Activated naive CD4-positive, alpha-beta T cell treated with anti-CD3 and anti-CD28 coated beads, Interleukin-2, amount 10 ng/mL, durations not matched to agents 7 days and 5 days (primary cell): ENCODE results near the gene CAMK2N2.

Experiments used
- CTCF ChIA-PET: fragments of 350-600 bp; sonication (Branson Sonifier 250); formaldehyde crosslinking; loops from one replicate; lab custom pipeline; 2021; ENCODE audit warnings: antibody characterized with exemption; lab: Charles Lee
- DNase-seq: peaks from one replicate; pipeline ENCODE4 v3.0.0-alpha.2; 2020
- H3K27ac Mint-ChIP-seq: one replicate; pipeline ENCODE4 v1.8.0; 2021; ENCODE audit warnings: mild to moderate bottlenecking, moderate library complexity, mixed read lengths
- H3K27me3 Mint-ChIP-seq: one replicate; pipeline ENCODE4 v1.8.0; 2021; ENCODE audit warnings: mild to moderate bottlenecking, mixed read lengths
- H3K36me3 Mint-ChIP-seq: one replicate; pipeline ENCODE4 v1.8.0; 2021; ENCODE audit warnings: mixed read lengths
- H3K4me1 Mint-ChIP-seq: one replicate; pipeline ENCODE4 v1.8.0; 2021; ENCODE audit warnings: mixed read lengths
- H3K4me3 Mint-ChIP-seq: one replicate; pipeline ENCODE4 v1.8.0; 2021; ENCODE audit warnings: mild to moderate bottlenecking, moderate library complexity, mixed read lengths
- H3K9me3 Mint-ChIP-seq: one replicate; pipeline ENCODE4 v1.8.0; 2021; ENCODE audit warnings: mixed read lengths

Gene CAMK2N2

DNA sequence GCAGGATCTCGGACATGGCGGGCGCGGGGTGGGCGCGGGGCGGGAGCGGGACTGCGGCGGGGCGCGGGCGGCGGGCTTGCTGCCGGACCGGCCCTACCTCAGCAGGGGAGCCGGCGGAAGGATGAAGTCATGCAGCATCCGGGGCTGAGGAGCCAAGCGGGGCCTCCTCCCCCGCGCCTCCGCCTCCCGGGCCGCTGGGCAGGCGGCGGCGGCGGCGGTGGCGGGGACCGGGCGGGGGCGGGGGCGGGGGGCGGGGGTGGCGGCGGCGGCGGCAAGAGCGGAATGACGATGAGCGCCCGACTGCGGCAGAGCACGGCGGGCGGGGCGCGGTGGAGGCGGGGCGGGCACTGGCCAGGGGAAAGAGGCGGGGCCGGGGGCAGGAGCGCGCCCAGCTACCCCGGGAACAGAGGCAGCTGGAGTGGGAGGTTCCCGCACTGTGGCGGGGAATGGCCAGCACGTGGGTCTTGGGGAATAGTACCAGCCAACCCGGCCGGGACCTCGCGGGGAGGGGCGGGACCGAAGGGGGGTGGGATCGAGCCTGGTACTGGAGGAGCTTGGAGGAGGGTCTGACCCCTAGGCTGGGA, at the start of gene CAMK2N2:
CAMK2N2 (minus strand) TSS at position 284 of the 584 bp plus-strand sequence; CDS start at position 16, 268 bp downstream.
- peak; percentile 67 for DNase-seq
- Mint-ChIP-seq H3K27me3 (peaks cover 83% of the 10 kb centered on the region), H3K4me1 (peaks cover 22% of the 10 kb centered on the region), H3K4me3 (peak within 1 kb of the TSS; percentile 69), H3K36me3 (peaks cover 3% of the 10 kb centered on the region), H3K27ac (no peak within 1 kb of the TSS), H3K9me3 (no peaks in the 10 kb centered on the region)
- CTCF ChIA-PET: interaction anchor here (1.4 kb wide), 1 partner anchor 34 kb away, joined by 6 read pairs; no protein-coding TSS in a partner anchor

DNA sequence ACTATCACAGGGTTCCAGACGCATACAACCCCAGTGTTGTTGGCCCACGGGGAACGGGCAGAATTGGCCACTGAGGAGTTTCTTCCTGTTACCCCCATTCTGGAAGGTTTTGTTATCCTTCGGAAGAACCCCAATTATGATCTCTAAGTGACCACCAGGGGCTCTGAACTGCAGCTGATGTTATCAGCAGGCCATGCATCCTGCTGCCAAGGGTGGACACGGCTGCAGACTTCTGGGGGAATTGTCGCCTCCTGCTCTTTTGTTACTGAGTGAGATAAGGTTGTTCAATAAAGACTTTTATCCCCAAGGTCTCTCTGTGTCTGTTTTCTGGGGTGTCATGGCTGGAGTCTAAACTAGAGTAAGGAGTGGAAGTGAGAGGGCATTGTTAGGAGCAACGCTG, 47.4 kb upstream of the CAMK2N2 start:
- Mint-ChIP-seq H3K36me3 (peaks cover 49% of the 10 kb centered on the region), H3K27me3 (no peaks in the 10 kb centered on the region), H3K9me3 (no peaks in the 10 kb centered on the region), H3K4me3 (no peak overlapping the region), H3K4me1 (no peaks in the 10 kb centered on the region), H3K27ac (no peak overlapping the region)
- no peak for DNase-seq
- CTCF ChIA-PET: no interaction called here

DNA sequence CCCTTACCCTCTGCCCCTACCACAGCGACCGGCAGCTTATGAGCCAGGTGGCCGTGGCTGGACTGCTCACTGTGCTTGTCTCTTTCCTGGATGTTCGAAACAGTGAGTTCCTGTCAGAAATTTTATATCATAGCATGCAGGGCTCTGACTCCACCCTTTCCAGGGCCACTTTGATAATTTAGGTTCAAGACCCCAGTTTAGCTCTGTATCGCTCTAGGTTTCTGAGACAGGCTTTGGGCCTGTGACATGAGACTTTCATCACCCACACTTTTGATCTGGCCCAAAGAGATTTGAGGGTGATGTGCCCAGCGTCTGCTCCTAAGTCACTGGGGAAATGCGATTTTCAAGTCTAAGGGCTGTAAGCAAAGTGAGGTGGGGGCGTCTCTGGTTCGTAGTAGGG, 46.6 kb upstream of the CAMK2N2 start:
- peaks cover 54% of the 10 kb centered on the region for H3K36me3 Mint-ChIP-seq
- no peak overlapping the region for H3K4me3 Mint-ChIP-seq
- no peaks in the 10 kb centered on the region for H3K4me1 Mint-ChIP-seq
- DNase-seq: no peak
- no peaks in the 10 kb centered on the region for H3K27me3 Mint-ChIP-seq
- no peaks in the 10 kb centered on the region for H3K9me3 Mint-ChIP-seq
- no peak overlapping the region for H3K27ac Mint-ChIP-seq
- CTCF ChIA-PET: no interaction called here

DNA sequence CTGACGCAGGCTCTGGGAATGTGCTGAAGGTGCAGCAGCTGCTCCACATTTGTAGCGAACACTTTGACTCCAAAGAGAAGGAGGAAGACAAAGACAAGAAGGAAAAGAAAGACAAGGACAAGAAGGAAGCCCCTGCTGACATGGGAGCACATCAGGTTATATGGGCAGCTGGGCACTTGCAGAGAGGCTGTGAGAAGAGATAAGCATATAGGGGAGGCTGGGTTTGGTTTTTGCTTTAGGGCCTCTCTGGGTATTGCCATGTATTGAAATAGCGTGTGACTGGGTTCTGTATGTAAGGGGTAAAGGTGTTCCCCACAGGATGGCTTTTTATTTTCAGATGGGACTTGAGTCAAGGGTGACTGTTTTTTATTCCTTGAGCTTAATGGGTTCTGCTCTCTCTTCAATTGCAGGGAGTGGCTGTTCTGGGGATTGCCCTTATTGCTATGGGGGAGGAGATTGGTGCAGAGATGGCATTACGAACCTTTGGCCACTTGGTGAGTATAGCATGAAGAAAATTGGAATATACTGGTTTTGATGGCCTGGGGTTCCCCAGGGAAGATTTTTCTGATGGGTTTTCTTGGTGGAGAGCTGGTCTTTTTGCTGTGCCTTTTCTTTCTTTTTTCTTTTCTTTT, 45.1 kb upstream of the CAMK2N2 start:
- Mint-ChIP-seq H3K4me3 (no peak overlapping the region), H3K4me1 (peaks cover 4% of the 10 kb centered on the region), H3K36me3 (peaks cover 64% of the 10 kb centered on the region), H3K27me3 (no peaks in the 10 kb centered on the region), H3K27ac (no peak overlapping the region), H3K9me3 (no peaks in the 10 kb centered on the region)
- CTCF ChIA-PET: interaction anchor here (1.0 to 1.3 kb wide), 2 partner anchors 47 to 130 kb away, joined by 3 read pairs; no protein-coding TSS in a partner anchor
- no peak for DNase-seq

DNA sequence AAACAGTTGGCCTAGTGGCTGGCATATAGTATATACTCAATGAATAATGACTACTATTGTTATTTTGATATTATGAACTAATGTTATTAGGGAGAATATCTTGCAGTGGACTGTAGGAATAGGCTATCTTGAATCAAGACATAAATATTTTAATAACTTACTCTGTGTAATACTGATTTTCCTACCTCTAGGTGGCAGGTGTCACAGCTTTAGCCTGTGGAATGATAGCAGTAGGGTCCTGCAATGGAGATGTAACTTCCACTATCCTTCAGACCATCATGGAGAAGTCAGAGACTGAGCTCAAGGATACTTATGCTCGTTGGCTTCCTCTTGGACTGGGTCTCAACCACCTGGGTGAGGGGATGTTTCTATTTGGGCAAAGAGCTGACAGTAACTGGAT, 44.2 kb upstream of the CAMK2N2 start:
- Mint-ChIP-seq H3K36me3 (peaks cover 71% of the 10 kb centered on the region), H3K27me3 (no peaks in the 10 kb centered on the region), H3K4me1 (peaks cover 6% of the 10 kb centered on the region), H3K9me3 (no peaks in the 10 kb centered on the region), H3K27ac (no peak overlapping the region), H3K4me3 (no peak overlapping the region)
- DNase-seq: no peak
- CTCF ChIA-PET: interaction anchor here (0.7 to 1.3 kb wide), 3 partner anchors 48 to 203 kb away, joined by 3 read pairs; no protein-coding TSS in a partner anchor

DNA sequence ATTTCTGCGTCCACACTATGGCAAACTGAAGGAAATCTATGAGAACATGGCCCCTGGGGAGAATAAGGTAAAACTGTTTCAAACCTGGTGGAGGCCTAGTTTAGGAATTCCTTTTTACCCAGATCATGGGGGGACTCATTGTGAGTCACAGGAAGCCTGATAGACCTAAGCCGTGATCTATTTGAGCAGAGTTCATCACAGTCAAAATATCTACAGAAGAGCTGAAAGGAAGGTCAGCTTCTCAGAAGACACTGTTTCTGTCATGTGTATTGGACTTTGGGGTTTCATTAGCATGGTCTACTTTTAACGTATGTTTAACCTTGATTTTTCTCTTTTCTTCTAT, 39.0 kb upstream of the CAMK2N2 start:
- Mint-ChIP-seq H3K9me3 (no peaks in the 10 kb centered on the region), H3K4me1 (peaks cover 26% of the 10 kb centered on the region), H3K4me3 (peak overlapping the region; percentile 91), H3K36me3 (peaks cover 42% of the 10 kb centered on the region), H3K27ac (no peak overlapping the region), H3K27me3 (no peaks in the 10 kb centered on the region)
- CTCF ChIA-PET: no interaction called here
- no peak for DNase-seq

DNA sequence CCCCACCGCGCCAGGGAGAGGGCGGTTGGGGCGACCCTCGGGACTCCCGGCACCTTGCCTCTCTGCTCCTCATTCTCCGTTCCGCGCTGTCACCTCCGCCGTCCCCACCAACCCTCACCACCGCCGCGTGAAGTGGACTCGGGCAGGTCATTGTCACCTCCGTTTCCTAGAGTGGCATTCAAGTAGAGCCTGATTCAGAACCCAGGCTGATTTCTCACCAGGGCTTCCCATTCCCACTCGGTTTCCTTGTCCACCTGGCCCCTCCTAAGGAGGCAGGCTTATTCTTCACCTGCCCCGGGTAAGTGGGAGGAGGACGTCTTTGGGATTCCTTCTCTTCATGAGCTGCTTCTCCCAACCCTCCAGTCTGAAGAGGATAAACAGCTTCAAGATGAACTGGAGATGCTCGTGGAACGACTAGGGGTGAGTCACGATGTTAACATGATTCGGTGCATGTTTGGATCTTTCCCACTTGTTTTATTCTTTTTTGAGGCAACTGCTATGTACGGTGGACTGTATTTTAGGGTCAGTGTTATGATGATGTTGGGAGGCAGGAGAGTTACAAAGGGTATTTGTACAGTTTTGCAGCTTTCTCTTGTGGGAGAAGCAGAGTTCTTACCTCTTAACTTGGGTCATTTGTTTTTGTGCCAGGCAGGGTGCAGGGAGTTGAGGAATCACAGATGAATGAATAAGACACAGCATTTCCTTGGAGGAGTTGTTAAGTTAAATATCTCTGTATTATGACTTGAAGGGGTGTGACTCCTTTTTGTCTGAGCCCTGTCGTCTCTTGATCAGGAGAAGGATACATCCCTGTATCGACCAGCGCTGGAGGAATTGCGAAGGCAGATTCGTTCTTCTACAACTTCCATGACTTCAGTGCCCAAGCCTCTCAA, 38.4 kb upstream of the CAMK2N2 start:
- peaks cover 26% of the 10 kb centered on the region for H3K4me1 Mint-ChIP-seq
- no peaks in the 10 kb centered on the region for H3K9me3 Mint-ChIP-seq
- peak overlapping the region; percentile 91 for H3K4me3 Mint-ChIP-seq
- peaks cover 4% of the 10 kb centered on the region for H3K27me3 Mint-ChIP-seq
- CTCF ChIA-PET: interaction anchor here (0.9 kb wide), 1 partner anchor 13 kb away, joined by 3 read pairs; no protein-coding TSS in a partner anchor
- H3K36me3 Mint-ChIP-seq: peaks cover 40% of the 10 kb centered on the region
- peak overlapping the region; percentile 84 for H3K27ac Mint-ChIP-seq
- DNase-seq: no peak

DNA sequence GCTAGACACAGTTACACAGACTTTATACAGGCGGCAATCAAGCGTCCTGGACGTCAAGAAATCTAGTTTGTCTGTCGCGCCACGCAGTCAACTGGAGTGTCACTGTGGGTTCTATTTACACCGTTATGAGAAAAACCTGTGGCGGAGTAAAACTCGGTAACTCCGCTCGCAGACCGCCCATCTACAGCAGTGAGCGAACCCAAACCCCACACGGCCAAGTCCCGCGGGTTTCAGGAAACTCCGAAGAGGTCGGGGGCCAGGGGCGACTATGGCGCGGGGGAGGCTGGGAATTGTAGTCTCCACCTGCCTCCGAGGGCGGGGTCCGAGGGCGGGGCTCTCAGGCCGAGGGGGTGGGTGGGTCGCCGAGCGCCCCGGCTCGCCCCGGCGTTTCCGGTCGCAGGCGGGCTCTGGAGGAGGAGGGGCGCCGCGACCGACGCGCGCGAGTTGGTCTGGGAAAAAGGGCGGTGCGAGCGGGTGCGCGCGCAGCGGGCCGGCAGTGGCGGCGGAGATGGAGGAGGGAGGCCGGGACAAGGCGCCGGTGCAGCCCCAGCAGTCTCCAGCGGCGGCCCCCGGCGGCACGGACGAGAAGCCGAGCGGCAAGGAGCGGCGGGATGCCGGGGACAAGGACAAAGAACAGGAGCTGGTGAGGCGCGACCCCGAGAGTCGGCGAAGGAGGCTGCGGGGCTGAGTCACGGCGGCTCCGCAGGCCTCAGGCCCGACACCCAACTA, 37.6 kb upstream of the CAMK2N2 start, which contains the start of gene PSMD2:
PSMD2 (plus strand) TSS at position 483 of the 729 bp plus-strand sequence; CDS start at position 509, 26 bp downstream.
- Mint-ChIP-seq H3K27ac (peak within 1 kb of the TSS; percentile 90), H3K4me3 (peak within 1 kb of the TSS; percentile 91), H3K36me3 (peaks cover 32% of the 10 kb centered on the region), H3K27me3 (peaks cover 7% of the 10 kb centered on the region), H3K4me1 (peaks cover 26% of the 10 kb centered on the region), H3K9me3 (no peaks in the 10 kb centered on the region)
- CTCF ChIA-PET: interaction anchor here (0.9 to 1.8 kb wide), 2 partner anchors 12 to 72 kb away, joined by 3 to 4 read pairs; no protein-coding TSS in a partner anchor
- DNase-seq: peak; percentile 99

DNA sequence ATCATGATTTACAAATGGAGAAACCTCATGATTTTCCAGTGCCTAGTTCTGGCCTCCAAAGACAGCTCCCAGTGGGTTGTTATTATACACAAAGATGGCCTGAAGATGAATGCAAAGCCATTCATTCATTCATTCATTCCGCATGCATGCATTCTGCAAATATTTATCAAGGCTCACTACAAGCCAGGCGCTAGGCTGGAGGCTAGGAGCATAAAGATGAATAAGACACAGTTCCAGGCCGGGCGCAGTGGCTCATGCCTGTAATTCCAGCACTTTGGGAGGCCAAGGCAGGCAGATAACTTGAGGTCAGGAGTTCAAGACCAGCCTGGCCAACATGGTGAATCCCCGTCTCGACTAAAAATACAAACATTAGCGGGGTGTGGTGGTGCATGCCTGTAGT, 35.3 kb upstream of the CAMK2N2 start:
- no peak overlapping the region for H3K27ac Mint-ChIP-seq
- H3K9me3 Mint-ChIP-seq: no peaks in the 10 kb centered on the region
- H3K4me3 Mint-ChIP-seq: no peak overlapping the region
- CTCF ChIA-PET: interaction anchor here (0.7 to 1.3 kb wide), 2 partner anchors 69 to 411 kb away, joined by 3 to 4 read pairs; no protein-coding TSS in a partner anchor
- H3K27me3 Mint-ChIP-seq: peaks cover 17% of the 10 kb centered on the region
- peaks cover 17% of the 10 kb centered on the region for H3K36me3 Mint-ChIP-seq
- DNase-seq: no peak
- H3K4me1 Mint-ChIP-seq: peaks cover 23% of the 10 kb centered on the region

DNA sequence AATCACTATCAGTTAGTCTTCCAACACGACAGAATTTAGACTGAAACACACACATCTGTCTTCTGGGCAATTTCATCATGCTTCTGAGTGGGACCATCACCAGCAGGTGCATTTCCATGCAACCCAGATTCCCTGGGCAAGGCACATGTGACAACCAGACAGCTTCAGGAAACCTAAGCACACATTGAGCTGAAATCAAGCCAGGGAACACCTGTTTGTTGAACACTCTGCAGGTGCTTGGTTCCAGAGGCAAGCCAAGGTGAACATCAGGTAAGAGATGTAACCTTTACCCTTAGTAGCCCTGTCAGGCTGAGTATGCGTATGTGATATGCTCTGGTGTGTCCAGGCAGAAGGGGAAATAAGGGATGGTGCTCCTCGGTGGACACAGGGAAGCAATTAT, 34.4 kb upstream of the CAMK2N2 start:
- H3K27me3 Mint-ChIP-seq: peaks cover 20% of the 10 kb centered on the region

DNA sequence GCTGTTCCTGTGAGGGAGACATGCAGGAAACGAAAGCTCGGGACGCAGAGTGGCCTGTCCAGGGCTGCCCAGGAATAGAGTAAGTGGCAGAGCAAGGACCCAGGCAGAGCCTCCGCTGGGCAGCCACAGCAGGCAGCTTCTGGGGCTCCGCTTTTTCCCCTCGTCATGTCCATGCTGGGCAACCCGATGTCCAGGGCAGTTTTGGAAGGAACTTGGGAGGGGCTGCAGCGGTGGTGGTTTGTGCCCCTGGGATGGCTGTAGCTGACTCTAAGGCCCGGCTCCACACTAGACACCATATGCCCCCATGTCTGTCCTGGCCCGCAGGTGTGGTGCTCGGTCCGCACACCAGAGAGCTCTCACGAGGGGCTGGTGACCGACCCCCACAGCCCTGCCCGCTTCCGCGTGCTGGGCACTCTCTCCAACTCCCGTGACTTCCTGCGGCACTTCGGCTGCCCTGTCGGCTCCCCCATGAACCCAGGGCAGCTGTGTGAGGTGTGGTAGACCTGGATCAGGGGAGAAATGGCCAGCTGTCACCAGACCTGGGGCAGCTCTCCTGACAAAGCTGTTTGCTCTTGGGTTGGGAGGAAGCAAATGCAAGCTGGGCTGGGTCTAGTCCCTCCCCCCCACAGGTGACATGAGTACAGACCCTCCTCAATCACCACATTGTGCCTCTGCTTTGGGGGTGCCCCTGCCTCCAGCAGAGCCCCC, 30.5 kb upstream of the CAMK2N2 start:
- Mint-ChIP-seq H3K27ac (no peak overlapping the region), H3K9me3 (no peaks in the 10 kb centered on the region), H3K4me3 (no peak overlapping the region), H3K4me1 (peaks cover 2% of the 10 kb centered on the region), H3K27me3 (peaks cover 43% of the 10 kb centered on the region), H3K36me3 (no peaks in the 10 kb centered on the region)
- CTCF ChIA-PET: interaction anchor here (0.6 to 1.8 kb wide), 3 partner anchors 12 to 64 kb away, joined by 3 to 7 read pairs (median 4); no protein-coding TSS in a partner anchor
- no peak for DNase-seq

More for the DNA sequence above, 34.4 kb upstream of the CAMK2N2 start:
- no peaks in the 10 kb centered on the region for H3K9me3 Mint-ChIP-seq
- no peak overlapping the region for H3K27ac Mint-ChIP-seq
- no peak for DNase-seq
- H3K4me1 Mint-ChIP-seq: peaks cover 21% of the 10 kb centered on the region
- H3K36me3 Mint-ChIP-seq: peaks cover 10% of the 10 kb centered on the region
- CTCF ChIA-PET: interaction anchor here (0.6 to 1.3 kb wide), 2 partner anchors 9 to 68 kb away, joined by 3 to 4 read pairs; no protein-coding TSS in a partner anchor
- no peak overlapping the region for H3K4me3 Mint-ChIP-seq

DNA sequence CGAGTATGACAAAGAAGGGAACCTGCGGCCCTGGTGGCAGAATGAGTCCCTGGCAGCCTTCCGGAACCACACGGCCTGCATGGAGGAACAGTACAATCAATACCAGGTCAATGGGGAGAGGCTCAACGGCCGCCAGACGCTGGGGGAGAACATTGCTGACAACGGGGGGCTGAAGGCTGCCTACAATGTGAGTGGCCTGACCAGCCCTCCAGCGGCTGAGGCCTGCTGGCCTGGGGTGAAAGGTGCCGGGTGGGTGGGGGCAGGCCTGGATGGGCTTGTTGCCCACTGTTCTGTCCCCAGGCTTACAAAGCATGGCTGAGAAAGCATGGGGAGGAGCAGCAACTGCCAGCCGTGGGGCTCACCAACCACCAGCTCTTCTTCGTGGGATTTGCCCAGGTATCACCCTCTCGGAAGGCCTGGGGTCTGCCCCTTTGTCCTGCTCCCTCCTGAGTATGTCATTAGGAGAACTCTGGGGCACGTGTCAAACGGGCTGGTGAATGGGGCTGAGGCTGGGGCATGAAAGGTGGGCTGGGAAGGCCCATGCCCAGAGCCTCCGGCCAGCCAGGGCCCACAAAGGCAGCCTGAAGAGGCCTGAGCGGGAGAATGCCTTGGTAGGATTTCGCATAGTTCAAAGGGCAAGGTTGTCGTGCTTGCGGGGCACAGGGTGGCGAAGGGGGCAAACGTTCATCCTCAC, 29.8 kb upstream of the CAMK2N2 start:
- Mint-ChIP-seq H3K36me3 (no peaks in the 10 kb centered on the region), H3K27me3 (peaks cover 50% of the 10 kb centered on the region), H3K4me1 (peaks cover 2% of the 10 kb centered on the region), H3K4me3 (no peak overlapping the region), H3K9me3 (no peaks in the 10 kb centered on the region), H3K27ac (no peak overlapping the region)
- CTCF ChIA-PET: interaction anchor here (0.6 to 1.8 kb wide), 3 partner anchors 12 to 245 kb away, joined by 3 to 7 read pairs (median 4); no protein-coding TSS in a partner anchor
- no peak for DNase-seq
